Mucosa of descending colon (tissue), 3 donors: ENCODE measurements around the gene SRD5A3. TPM values are rescaled to one million over a fixed set of nuclear protein-coding genes. Genes with fewer than 3 reads are reported as not detected.
A peak's percentile ranks its signal among the peaks of the same experiment; 100 is the strongest.

Source experiments
- ATAC-seq: fragments of 200-7000 bp; cut with Tn5 transposase; one replicate; pipeline ENCODE4 v1.9.1; 2020; ENCODE audit warnings: mild to moderate bottlenecking, moderate library complexity
- DNase-seq, 3 donors: peaks; one replicate each; pipeline ENCODE4 v3.0.0-alpha.2; 2020
- H3K36me3 ChIP-seq: fragments of 200-600 bp; one replicate; pipeline ENCODE4 v1.8.0; 2021; ENCODE audit warnings: low read depth, mild to moderate bottlenecking
- H3K4me1 ChIP-seq: fragments of 200-600 bp; one replicate; pipeline ENCODE4 v1.8.0; 2021; ENCODE audit warnings: low read depth, mild to moderate bottlenecking
- H3K4me3 ChIP-seq: fragments of 200-600 bp; one replicate; pipeline ENCODE4 v1.8.0; 2021; ENCODE audit warnings: mild to moderate bottlenecking
- H3K9me3 ChIP-seq: fragments of 200-600 bp; one replicate; pipeline ENCODE4 v1.8.0; 2021; ENCODE audit warnings: mild to moderate bottlenecking
- intact Hi-C, 2 donors: fragments of 100-400 bp; cut with DNase I in 1 of 2; cut with micrococcal nuclease in 1 of 2; formaldehyde crosslinking; loops; one replicate each; pipeline versions ENCODE4 v1.11.0 to v1.11.1; 2022; cut with DNase I, micrococcal nuclease
- total RNA-seq, 3 donors: library from RNA; stranded (reverse); fragmentation: NEBNext Ultra II Directional in 2 of 3; extraction: Animal tissue kit (Norgen Biotek cat#: 25700) in 2 of 3; gene quantifications; one replicate each; pipeline versions ENCODE4 v1.2.1 to v1.2.4, GENCODE V29; 2021 to 2023
- TF ChIP-seq, protein P1 (sequence below): fragments of 200-600 bp; IDR thresholded peaks from one replicate; pipeline ENCODE4 v1.8.0; 2022; ENCODE audit warnings: antibody characterized with exemption, mild to moderate bottlenecking
- donor health status: DM: no; HTN: no; CAD: no; lungs with moderate emphysema.
- donor health status: DM: no; HTN: no; CAD: no.
- donor health status: DM: no; HTN: yes; CAD: no.

The SRD5A3 gene
- total RNA-seq, 3 donors from 2014 or later: 5.9 to 14.7 (median 14.0) TPM

DNA sequence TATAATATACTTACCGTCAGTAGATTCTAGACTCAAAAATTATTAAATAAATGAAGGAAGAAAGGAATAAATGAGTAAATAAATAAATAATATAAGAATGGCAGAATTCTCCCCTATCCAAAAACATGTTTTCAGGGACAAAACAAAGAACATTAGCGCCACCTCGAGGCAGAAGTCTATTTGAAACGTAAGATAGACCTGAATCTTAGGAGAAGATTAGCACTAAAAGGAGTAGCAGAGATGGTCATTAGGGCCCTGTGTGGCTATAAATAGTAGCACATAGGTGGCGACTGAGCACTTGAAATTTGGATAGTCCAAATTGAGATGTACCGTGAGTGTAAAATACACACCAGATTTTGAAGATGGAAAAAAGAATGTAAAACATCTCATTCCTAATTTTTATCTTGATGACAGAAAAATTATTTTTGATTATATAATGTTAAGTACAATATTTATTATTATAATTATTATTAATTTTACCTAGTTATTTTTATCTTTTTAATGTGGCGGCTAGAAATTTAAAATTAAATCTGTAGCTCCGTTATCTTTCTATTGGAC lies 24.3 kb upstream of the SRD5A3 start:
- DNase-seq (peak in 1 of 3 donors; percentile 92), ATAC-seq (peak; percentile 41)
- no peak overlapping the region for H3K4me3 ChIP-seq
- TF ChIP-seq, protein P1, sequence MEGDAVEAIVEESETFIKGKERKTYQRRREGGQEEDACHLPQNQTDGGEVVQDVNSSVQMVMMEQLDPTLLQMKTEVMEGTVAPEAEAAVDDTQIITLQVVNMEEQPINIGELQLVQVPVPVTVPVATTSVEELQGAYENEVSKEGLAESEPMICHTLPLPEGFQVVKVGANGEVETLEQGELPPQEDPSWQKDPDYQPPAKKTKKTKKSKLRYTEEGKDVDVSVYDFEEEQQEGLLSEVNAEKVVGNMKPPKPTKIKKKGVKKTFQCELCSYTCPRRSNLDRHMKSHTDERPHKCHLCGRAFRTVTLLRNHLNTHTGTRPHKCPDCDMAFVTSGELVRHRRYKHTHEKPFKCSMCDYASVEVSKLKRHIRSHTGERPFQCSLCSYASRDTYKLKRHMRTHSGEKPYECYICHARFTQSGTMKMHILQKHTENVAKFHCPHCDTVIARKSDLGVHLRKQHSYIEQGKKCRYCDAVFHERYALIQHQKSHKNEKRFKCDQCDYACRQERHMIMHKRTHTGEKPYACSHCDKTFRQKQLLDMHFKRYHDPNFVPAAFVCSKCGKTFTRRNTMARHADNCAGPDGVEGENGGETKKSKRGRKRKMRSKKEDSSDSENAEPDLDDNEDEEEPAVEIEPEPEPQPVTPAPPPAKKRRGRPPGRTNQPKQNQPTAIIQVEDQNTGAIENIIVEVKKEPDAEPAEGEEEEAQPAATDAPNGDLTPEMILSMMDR: no peak
- intact Hi-C loops: loop anchor here in 1 of 2 donors (10.0 kb wide), 1 partner anchor 347 kb away; no protein-coding TSS in a partner anchor
- H3K4me1 ChIP-seq: peaks cover 6% of the 10 kb centered on the region
- no peaks in the 10 kb centered on the region for H3K36me3 ChIP-seq
- no peaks in the 10 kb centered on the region for H3K9me3 ChIP-seq

DNA sequence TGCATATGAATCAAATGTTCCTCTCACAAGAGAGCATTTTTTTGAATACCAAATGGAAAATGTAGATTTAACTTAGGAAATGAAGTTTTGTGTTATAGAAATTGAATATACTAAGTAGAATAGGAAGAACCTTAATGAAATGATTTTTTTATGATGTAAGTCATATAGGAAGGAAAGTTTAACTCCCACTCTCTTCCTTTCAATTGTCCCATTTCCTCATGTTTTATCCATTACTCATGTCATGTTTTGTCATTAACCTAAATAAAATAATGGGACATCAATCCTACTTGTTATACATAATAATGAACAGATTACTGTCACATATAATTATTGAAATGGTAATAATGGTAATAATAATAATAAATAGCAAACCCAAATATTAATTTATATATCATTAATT lies 22.7 kb upstream of the SRD5A3 start:
- DNase-seq (no peak), ATAC-seq (no peak)
- peaks cover 6% of the 10 kb centered on the region for H3K4me1 ChIP-seq
- H3K4me3 ChIP-seq: no peak overlapping the region
- TF ChIP-seq, protein P1: no peak
- H3K9me3 ChIP-seq: no peaks in the 10 kb centered on the region
- intact Hi-C loops: loop anchor here in 1 of 2 donors (10.0 kb wide), 1 partner anchor 349 kb away; no protein-coding TSS in a partner anchor
- no peaks in the 10 kb centered on the region for H3K36me3 ChIP-seq

DNA sequence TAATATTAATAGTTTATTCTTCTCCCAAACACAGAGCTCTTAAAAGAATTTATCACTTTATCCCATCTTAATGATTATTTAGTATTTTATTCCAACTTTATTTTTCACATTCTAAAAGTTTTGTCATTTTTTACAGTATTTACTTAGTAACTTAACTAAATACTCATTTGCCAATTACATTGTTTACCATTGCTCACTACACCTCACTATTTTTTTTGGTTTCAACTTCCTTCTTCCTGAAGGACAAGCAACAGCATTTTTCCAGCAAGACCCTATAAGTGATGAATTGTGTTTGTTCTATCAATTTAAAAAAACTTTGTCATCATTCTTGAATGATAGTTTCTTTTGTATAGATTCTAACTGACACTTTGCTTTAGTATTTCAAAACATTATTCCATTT lies 19.4 kb upstream of the SRD5A3 start:
- no peak overlapping the region for H3K4me3 ChIP-seq
- TF ChIP-seq, protein P1: no peak
- H3K9me3 ChIP-seq: peaks cover 5% of the 10 kb centered on the region
- DNase-seq (no peak), ATAC-seq (peak; percentile 67)
- peaks cover 6% of the 10 kb centered on the region for H3K4me1 ChIP-seq
- intact Hi-C loops: loop anchor here in 1 of 2 donors (10.0 kb wide), 1 partner anchor 352 kb away; no protein-coding TSS in a partner anchor
- no peaks in the 10 kb centered on the region for H3K36me3 ChIP-seq

DNA sequence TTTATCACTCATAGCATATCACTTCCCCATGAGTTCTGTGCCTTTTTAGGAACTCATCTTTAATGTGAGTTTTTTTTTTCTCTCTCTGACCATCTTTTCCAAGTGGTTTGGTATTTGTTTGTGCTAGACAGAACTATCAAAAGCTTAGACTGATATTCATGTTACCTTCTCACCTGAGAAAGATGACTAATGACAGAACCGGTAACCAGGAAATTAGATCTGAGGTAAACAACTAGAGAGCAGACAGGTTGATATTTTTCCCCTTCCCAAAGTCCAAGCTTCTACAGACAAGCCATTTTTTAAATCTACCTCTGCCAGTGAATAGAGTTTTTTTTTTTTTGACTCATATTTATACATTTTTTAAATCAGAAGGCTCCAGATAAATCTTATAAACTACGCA lies 17.0 kb upstream of the SRD5A3 start:
- peaks cover 5% of the 10 kb centered on the region for H3K9me3 ChIP-seq
- no peaks in the 10 kb centered on the region for H3K36me3 ChIP-seq
- DNase-seq: no peak
- peak; percentile 49 for ATAC-seq
- peaks cover 6% of the 10 kb centered on the region for H3K4me1 ChIP-seq
- TF ChIP-seq, protein P1: no peak
- H3K4me3 ChIP-seq: no peak overlapping the region
- intact Hi-C loops: loop anchor here in 1 of 2 donors (10.0 kb wide), 1 partner anchor 354 kb away; no protein-coding TSS in a partner anchor

DNA sequence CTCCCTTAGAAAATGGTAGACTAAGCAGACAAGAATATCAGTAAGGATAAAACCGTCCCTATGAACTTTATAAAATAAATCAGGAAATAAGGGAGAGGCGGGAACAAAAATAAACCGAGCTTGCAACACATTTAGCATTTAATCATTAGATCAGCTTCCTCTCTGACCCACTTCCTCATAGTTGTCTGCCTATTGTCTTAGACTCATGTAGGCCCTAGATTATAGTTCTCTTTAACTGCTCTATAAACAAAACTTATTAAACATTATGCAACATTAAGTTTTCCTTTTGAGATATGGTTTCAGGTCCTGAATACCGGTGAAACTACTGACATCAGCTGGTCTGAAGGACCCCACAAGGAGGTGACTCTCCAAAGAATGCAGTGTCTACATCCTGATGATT lies 15.8 kb upstream of the SRD5A3 start:
- TF ChIP-seq, protein P1: no peak
- H3K4me3 ChIP-seq: no peak overlapping the region
- DNase-seq (no peak), ATAC-seq (peak; percentile 85)
- no peaks in the 10 kb centered on the region for H3K36me3 ChIP-seq
- peaks cover 5% of the 10 kb centered on the region for H3K9me3 ChIP-seq
- H3K4me1 ChIP-seq: peaks cover 6% of the 10 kb centered on the region
- intact Hi-C loops: no loop called here
